Esophagus (tissue), 2 donors: ENCODE data around the gene HBD. TPM values are rescaled to one million over a fixed set of nuclear protein-coding genes. Genes with fewer than 3 reads are reported as not detected.
"Not testable (repeated sequence)": the region's sequence is repeated elsewhere in the genome, so short reads cannot be mapped to it uniquely, and the experiment has no call there.

Experiments used
- H3K27ac ChIP-seq, 2 donors: one replicate each; pipeline ENCODE4 v1.5.1; 2013; ENCODE audit warnings: low read depth in 2 of 2, mild to moderate bottlenecking in 2 of 2, inconsistent platforms in 1 of 2, low read length in 1 of 2, moderate library complexity in 1 of 2
- H3K27me3 ChIP-seq, 2 donors: one replicate each; pipeline ENCODE4 v1.6.1; 2013; ENCODE audit warnings: low read length in 2 of 2, control low read depth in 1 of 2, mild to moderate bottlenecking in 1 of 2; ENCODE audit not compliant: insufficient read depth in 2 of 2, control insufficient read depth in 1 of 2
- H3K36me3 ChIP-seq, 2 donors: one replicate each; pipeline ENCODE4 v1.6.1; 2013; ENCODE audit warnings: low read length in 1 of 2; ENCODE audit not compliant: control insufficient read depth in 2 of 2, insufficient read depth in 2 of 2
- H3K4me1 ChIP-seq, 2 donors: one replicate each; pipeline ENCODE4 v1.6.1; 2013; ENCODE audit warnings: low read length in 1 of 2; ENCODE audit not compliant: control insufficient read depth in 2 of 2, insufficient read depth in 2 of 2
- H3K4me3 ChIP-seq, 2 donors: one replicate each; pipeline ENCODE4 v1.5.1; 2013; ENCODE audit warnings: low read length in 2 of 2, mild to moderate bottlenecking in 2 of 2, low read depth in 1 of 2, moderate library complexity in 1 of 2
- H3K9me3 ChIP-seq, 2 donors: one replicate each; pipeline ENCODE4 v1.6.1; 2013; ENCODE audit warnings: mild to moderate bottlenecking in 2 of 2, low read depth in 1 of 2, low read length in 1 of 2, moderate library complexity in 1 of 2; ENCODE audit not compliant: control insufficient read depth in 2 of 2, insufficient read depth in 1 of 2
- WGBS, 2 donors: extraction: QIAGEN DNeasy Blood & Tissue Kit; methylation state at CpG; one replicate each; pipeline ENCODE4 v1.1.7; 2013; 5-methylcytosine and 5-hydroxymethylcytosine counted together
- polyA plus RNA-seq, 2 donors: library from polyadenylated mRNA; stranded (reverse); fragments of 200-250 nt; gene quantifications; one replicate each; pipeline ENCODE4 v1.2.3, GENCODE V29; 2013
- donor health status: healthy with polysubstance abuse.
- donor health status: Bipolar disorder and iron deficiency.

Gene HBD
- polyA plus RNA-seq, 2 donors, result not detected

DNA sequence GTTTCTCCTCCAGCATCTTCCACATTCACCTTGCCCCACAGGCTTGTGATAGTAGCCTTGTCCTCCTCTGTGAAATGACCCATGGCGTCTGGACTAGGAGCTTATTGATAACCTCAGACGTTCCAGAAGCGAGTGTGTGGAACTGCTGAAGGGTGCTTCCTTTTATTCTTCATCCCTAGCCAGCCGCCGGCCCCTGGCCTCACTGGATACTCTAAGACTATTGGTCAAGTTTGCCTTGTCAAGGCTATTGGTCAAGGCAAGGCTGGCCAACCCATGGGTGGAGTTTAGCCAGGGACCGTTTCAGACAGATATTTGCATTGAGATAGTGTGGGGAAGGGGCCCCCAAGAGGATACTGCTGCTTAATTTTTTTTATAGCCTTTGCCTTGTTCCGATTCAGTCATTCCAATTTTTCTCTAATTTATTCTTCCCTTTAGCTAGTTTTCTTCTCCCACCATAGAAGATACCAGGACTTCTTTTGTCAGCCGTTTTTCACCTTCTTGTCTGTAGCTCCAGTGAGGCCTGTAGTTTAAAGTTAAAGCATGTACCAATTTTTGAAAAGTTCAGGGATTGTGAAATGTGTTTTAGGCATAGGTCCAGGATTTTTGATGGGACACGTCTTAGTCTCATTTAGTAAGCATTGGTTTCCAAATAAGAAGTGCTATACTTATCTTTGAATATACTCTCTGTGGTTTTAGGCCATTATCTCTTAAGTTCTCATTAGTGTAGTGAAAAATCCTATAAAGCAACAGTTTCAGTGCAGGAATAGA lies 20.5 kb upstream of the HBD start, which contains the start of gene HBG2:
TSS of gene HBG2 (minus strand) at position 136 of the 768 bp plus-strand sequence. CDS start at position 83, 53 bp downstream.
- 66 to 74% methylated on average over 4 of the region's 9 CpGs for WGBS, 2 donors
- H3K27ac ChIP-seq, H3K4me3 ChIP-seq, H3K9me3 ChIP-seq, H3K36me3 ChIP-seq, H3K4me1 ChIP-seq, H3K27me3 ChIP-seq: not testable (repeated sequence)

- not testable (repeated sequence) for H3K4me1 ChIP-seq, H3K4me3 ChIP-seq, H3K36me3 ChIP-seq, H3K27me3 ChIP-seq, H3K9me3 ChIP-seq, H3K27ac ChIP-seq
- WGBS, 2 donors, result 62 to 75% methylated on average over 2 of the region's 2 CpGs
Measured at GRCh38 chr11:5254023-5254422, 19.7 kb upstream of the HBD start.

GRCh38 chr11:5253440-5253839 lies 19.2 kb upstream of the HBD start:
- WGBS, 2 donors, result 75 to 90% methylated on average over 5 of the region's 5 CpGs
- not testable (repeated sequence) for H3K4me3 ChIP-seq, H3K36me3 ChIP-seq

GRCh38 chr11:5252919-5253265 lies 18.6 kb upstream of the HBD start:
- Histone ChIP-seq H3K27ac (no peak overlapping the region), H3K4me1 (no peaks in the 10 kb centered on the region), H3K27me3 (no peaks in the 10 kb centered on the region), H3K9me3 (no peaks in the 10 kb centered on the region), H3K36me3 (no peaks in the 10 kb centered on the region), H3K4me3 (no peak overlapping the region)
- WGBS, 2 donors, result 46 to 50% methylated on average over 1 of the region's 1 CpG

More at GRCh38 chr11:5253440-5253839, 19.2 kb upstream of the HBD start:
- H3K27me3 ChIP-seq, H3K9me3 ChIP-seq, H3K27ac ChIP-seq, H3K4me1 ChIP-seq: not testable (repeated sequence)

DNA sequence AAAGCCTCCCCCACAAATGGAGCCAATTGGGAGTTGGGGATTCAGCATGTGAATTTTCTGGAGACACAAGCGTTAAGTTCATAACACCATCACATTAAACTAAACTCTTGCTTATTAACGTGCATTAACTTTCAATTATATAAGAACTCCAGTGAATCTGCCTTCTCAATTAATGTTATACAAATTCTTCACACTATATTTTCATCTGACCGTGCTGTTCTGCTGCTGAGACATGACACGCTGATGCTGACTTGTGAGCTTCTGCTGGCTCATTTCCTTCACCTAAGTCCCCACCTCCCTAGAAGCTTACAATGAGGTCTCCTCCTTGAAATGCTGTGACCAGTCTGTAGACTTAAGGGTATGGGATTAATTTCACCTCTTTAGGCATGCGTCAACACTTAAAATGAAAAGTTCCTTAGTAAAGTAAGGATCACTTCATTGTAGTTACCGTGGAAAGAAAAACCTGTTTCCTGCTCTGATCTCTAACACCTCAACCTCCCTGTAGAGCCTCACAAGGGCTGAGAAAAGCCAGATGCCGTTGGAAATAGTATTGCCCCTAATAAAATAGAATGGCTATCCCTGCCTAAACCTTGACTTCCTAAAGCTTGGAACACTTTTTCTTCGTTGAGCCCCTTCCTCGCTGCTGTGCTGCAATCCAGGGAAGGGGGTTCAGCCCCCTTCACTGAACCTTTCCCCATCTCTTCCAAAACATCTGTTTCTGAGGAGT lies 18.1 kb upstream of the HBD start:
- Histone ChIP-seq H3K36me3 (no peaks in the 10 kb centered on the region), H3K4me3 (no peak overlapping the region), H3K27me3 (no peaks in the 10 kb centered on the region), H3K4me1 (no peaks in the 10 kb centered on the region), H3K27ac (no peak overlapping the region), H3K9me3 (no peaks in the 10 kb centered on the region)
- 68 to 75% methylated on average over 9 of the region's 9 CpGs for WGBS, 2 donors

DNA sequence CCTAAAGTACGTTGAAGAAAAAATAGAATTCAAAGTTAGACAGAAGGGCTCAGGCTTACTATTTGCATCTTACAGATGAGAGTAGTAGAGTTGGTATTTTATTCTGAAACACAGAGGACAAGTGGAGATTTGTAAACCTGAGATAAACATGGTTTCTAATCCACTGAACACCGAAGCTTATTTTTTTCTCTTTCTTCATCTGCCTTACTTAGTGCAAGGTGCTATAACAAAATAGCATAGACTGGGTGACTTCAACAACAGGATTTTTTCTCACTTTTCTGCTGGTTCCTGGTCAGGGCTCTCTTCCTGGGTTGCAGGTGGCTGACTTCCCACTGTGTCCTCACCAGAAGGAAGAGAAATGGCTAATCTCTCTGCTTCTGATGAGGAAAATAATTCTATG lies 17.5 kb upstream of the HBD start:
- Histone ChIP-seq H3K36me3 (no peaks in the 10 kb centered on the region), H3K4me1 (no peaks in the 10 kb centered on the region), H3K27me3 (no peaks in the 10 kb centered on the region), H3K27ac (no peak overlapping the region), H3K4me3 (no peak overlapping the region), H3K9me3 (no peaks in the 10 kb centered on the region)
- WGBS, 2 donors, result 25 to 58% methylated on average over 2 of the region's 2 CpGs

DNA sequence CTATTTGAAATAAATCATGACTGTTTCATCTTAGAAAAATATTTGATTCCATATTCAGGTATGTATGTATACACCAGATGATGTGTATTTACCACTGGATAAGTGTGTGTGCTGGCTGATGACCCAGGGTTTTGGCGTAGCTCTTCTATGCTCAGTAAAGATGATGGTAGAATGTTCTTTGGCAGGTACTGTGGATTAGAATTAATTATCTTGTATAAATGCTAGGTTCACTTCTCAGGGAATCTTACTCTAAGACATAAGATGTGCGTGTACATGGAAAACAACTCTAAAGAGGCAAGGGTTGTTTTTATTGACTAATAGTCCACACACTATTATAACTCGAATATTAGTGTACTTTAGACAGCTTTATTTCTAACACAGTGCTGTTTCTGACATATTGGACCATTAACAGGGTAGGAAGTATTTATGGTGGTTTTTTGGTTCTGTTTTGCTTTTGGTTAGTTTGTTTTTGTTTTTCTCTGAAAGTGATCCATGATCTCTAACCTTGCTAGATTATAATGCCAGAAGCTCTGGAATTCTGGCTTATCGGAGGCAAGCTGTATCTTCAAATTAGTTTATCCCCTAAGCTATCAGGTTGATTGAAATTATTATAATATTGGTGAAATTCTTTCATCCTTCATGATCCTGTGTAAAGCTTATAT lies 16.4 kb upstream of the HBD start:
- Histone ChIP-seq H3K36me3 (no peaks in the 10 kb centered on the region), H3K27ac (no peak overlapping the region), H3K9me3 (no peaks in the 10 kb centered on the region), H3K4me1 (no peaks in the 10 kb centered on the region), H3K27me3 (no peaks in the 10 kb centered on the region), H3K4me3 (no peak overlapping the region)
- WGBS, 2 donors, result 84 to 87% methylated on average over 4 of the region's 4 CpGs

GRCh38 chr11:5249807-5250396 lies 15.6 kb upstream of the HBD start, which contains the start of gene HBG1:
Gene HBG1 (minus strand): TSS chr11:5249857. CDS start chr11:5249804, 53 bp downstream.
- not testable (repeated sequence) for H3K9me3 ChIP-seq, H3K27me3 ChIP-seq, H3K4me3 ChIP-seq, H3K4me1 ChIP-seq, H3K36me3 ChIP-seq, H3K27ac ChIP-seq
- WGBS, 2 donors, result 67 to 82% methylated on average over 3 of the region's 9 CpGs

GRCh38 chr11:5248498-5248897 lies 14.2 kb upstream of the HBD start:
- not testable (repeated sequence) for H3K27ac ChIP-seq, H3K36me3 ChIP-seq, H3K4me1 ChIP-seq, H3K4me3 ChIP-seq, H3K27me3 ChIP-seq, H3K9me3 ChIP-seq
- 26 to 76% methylated on average over 7 of the region's 7 CpGs for WGBS, 2 donors
